Right renal pelvis (tissue), 4 donors: ENCODE results near the gene BABAM1. TPM values are rescaled to one million over a fixed set of nuclear protein-coding genes. Genes with fewer than 3 reads are reported as not detected.

Experiments used
- DNase-seq, 4 donors: peaks; one replicate each; pipeline ENCODE4 v3.0.0-alpha.2; 2013; ENCODE audit warnings: low read depth in 4 of 4, low spot score in 3 of 4, missing footprints in 1 of 4
- polyA plus RNA-seq, 4 donors: library from polyadenylated mRNA; unstranded; fragments of 120-200 nt; gene quantifications; one replicate each; pipeline ENCODE4 v1.2.1, GENCODE V29; 2013; ENCODE audit not compliant: insufficient read length in 4 of 4

BABAM1 gene
- polyA plus RNA-seq, 4 donors, result 93.4 to 109 (median 99.6) TPM

DNA sequence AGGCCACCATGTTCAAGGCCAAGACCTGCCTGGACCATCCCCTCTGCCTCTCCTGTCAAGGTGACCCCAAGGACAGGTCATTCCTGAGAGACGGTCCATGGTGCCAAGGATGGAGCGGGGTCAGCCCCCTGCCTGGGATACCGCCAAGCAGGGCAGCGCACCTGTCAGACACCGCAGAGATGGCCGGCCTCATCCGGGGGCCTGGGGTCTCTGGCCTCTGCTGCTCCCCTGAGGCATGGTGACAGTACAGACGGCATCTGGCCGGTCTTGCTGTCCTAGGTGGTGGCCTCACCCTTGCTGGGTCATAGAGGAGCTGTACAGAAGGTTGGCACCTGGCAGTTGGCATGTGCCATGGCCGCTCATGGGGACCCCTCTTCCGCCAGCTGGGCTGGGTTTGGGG is 53.2 kb downstream of the BABAM1 start:
- DNase-seq, result no peak

DNA sequence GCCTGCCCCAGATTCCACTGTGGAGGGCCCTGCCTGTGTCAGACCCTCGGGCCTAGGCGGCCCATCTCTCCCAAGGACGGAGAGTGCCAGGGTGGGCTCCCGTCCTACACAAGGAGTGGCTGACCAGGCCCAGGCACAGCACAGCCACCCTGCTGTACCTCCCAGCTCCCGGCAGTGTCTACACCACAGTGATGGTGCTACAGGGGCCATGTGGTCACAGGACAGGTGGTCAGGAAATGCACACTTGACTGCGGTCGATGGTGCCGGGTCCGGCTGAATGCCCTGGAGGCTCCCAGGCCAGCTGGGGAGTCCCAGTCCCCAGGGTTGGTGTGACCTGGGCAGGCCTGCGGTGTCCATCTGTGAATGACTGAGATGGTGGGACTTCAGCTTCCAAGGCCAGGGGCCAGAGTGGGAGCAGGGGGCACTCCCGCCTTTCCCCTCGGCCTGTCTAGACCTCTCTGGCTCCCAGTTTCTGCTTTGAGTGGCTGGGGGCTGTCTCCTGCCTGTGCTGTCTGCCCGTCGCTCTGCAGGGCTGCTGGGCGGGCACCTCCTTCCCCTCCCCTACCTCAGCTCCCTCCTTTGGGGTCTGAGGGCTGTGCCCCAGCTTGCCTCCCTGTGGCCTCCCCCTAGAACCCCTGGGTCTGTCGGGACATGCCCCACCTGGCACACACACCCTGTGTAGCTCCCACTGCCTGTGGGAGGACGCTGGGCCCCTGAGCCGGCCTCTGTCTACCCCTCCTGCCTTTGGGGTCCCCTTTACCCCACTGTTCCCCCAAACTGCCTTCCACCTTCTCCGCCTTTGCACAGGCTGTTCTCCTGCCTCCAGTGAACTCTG is 54.6 kb downstream of the BABAM1 start:
- no peak for DNase-seq

DNA sequence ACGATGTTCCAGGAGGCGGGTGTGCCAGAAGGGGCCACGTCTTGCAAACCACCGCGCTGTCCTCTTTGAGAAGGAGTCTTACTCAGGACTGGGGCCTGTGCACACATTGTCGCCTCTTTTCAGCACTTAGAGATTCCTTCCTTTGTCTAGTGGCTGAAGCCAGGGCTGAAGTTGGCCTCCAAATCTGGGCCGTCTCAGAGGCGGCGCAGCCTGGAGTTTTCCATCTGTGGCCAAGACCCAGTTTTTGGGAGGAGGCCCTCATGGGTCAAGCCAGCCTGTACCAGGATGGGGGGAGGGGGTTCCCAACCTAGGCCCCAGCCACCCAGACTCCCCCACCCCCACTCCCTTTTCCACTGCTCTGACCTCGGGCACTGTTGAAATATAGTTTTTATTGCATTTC is 55.6 kb downstream of the BABAM1 start:
- no peak for DNase-seq

DNA sequence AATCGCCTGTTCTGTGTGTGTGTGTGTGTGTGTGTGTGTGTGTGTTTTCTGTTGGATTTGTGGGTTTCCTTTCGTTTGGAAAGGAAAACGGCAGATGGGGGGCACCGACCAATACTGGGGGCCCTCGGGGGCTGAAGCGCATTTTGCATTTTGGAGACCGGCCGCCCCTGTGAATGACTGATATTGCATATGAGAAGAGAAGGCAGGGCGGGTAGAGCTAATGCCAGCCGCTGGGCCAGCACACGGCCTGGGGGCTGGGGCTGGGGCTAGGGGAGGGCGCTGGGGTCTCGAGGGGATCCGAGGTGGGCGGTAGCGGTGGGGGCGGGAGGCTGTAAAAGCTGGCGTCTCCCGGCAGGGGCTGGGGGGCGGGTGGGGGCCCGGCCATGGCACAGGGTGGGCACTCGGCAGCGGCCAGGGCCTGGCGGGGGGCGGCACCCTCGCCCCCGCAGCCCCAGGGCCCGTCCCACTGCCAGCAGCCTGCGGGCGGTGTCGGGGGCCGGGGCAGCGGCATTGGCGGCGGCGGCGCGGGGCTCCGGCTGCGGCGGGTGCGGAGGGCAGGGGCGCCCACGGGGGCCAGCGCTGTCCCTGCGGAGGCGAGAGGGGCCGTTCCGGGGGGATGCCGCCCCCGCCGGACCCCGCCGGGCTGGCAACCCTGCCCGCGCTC is 56.2 kb downstream of the BABAM1 start:
- no peak for DNase-seq

DNA sequence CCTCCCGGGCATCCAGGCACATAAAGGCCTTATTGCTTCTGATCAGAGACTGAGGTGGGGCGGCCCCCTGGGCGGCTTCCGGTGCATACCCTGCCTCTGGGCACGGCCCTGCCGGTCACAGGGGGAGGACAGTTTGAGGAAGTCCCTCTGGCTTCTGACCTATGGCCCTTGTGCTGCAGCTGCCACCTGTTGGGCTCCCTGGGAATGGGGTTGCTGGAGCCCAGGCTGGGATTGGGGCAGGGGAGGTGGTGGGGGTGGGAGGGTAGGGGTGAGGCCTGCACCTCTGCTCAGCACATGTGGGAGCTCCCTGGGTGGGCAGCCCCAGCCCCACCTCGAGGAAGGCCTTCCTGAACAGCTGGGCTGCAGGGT is 56.7 kb downstream of the BABAM1 start:
- no peak for DNase-seq

DNA sequence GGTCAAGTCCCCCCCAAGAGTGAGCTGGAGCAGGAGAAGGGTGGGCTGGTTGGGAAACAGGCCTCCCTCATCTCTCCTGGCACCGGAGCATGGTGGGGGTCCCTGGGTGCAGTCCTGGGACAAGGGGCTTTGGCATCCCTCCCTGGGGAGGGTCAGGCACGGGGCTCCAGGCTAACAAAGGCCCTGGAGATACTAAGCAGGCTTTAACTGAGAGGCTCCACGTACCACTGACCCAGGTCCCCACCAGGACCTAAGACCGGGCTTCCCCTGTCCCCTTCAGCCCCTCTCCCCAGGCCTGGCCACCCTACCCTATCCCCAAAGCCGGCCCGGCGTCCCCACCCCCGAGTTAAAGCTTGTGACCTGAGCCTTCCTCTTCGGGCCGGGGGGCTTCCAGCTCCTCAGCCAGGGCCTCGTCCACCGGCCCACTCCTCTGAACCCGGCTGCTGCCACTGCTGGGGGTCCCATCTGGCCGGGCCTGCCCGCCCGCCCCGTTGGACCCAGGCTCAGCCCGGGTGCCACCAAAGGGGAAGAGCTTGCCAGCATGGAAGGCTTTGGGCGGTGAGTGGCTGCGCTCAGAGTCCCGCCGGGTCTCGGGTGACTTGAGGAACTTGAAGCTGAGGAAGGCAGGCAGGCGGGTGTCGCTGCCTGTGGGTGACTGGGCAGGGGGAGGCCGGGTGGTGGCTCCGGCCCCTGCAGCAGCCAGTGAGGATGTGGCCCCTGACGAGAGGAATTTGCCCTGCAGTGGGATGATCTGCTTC is 57.3 kb downstream of the BABAM1 start:
- DNase-seq, result no peak

DNA sequence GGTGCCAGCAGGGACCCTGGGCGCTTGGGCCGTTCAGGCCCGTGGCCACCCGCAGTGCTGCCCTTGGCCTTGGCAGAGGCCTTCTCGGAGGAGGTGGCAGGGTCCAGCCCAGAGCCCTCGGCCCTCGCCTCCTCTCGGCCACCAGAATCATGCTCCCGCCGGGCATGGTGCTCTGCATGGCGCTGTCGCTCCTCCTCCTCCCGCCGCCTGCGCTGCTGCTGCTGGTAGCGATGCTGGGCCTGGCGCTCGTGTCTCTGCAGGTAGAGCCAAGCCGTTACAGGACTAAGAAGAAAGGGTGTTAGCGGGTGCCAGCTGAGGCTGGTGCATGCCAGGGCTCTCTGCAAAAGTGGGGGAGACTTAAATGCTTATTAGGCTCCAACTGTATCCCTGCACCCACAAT is 57.9 kb downstream of the BABAM1 start:
- DNase-seq, result no peak

DNA sequence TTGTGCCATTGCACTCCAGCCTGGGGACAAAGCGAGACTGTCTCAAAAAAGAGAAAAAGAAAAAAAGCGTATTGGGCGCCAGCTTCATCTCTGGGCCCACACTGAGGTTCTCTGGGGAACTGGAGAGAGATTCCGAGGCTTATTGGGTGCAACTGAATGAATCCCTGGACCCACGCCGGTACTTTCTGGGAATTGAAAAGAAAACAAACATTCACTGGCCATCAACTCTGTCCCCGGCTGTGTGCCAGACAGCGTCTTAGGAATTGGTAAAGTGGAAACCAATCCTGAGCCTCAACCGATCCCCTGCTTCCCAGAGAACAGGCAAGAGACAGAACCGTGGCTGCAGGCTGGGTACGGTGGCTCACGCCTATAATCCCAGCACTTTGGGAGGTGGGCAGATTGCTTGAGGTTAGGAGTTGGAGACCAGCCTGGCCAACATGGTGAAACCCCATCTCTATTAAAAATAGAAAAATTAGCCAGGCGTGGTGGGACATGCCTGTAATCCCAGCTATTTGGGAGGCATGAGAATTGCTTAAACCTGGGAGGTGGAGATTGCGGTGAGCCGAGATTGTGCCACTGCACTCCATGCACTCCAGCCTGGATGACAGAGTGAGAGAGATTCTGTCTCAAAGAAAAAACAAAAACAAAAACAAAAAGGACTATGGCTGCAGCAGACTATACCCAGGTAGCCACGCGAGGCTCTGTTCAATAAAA is 58.8 kb downstream of the BABAM1 start:
- no peak for DNase-seq

DNA sequence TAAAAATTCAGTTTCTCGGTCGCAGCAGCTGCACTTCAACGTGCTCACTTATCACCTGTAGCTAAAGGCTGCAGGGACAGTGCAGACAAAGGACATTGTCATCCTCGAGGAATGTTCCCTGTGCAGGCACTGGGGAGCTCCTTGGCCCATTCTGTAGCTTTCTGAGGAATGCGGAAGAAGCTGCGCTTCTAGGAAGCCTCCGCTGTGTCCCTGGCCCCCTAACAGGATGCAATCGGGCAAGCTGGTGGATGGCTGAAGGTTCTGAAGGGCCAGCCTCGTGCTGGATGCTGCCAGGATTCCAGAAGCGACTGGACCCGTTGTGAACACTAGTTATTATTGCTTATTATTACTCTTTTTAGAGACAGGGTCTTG is 59.3 kb downstream of the BABAM1 start:
- DNase-seq, result no peak

DNA sequence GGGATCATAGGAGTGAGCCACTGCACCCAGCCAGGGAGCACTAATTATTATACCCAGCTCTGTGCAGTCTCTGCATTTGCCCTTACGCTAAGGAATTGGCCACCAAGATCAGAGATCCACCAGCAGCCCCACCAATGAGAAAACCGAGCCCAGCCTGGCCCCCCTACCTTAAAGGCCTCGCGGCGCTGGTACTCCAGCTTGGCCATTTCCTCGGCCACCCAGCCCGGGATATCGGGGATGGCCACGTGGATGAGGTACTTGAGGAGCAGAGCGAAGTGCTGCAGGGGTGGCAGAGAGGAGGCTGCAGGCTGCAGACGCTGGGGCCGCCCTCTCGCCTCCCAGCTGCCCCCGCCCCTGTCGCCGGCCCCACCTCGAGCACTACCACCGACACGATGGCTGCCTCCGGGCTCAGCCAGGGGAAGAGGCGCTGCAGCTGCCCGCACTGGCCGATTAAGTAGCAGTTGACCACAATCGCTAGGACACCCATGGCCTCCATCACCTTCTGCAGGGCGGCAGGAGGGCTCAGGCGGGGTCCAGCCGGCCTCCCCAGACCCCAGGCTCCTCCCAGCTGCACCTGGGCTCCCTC is 59.9 kb downstream of the BABAM1 start:
- DNase-seq, result no peak

DNA sequence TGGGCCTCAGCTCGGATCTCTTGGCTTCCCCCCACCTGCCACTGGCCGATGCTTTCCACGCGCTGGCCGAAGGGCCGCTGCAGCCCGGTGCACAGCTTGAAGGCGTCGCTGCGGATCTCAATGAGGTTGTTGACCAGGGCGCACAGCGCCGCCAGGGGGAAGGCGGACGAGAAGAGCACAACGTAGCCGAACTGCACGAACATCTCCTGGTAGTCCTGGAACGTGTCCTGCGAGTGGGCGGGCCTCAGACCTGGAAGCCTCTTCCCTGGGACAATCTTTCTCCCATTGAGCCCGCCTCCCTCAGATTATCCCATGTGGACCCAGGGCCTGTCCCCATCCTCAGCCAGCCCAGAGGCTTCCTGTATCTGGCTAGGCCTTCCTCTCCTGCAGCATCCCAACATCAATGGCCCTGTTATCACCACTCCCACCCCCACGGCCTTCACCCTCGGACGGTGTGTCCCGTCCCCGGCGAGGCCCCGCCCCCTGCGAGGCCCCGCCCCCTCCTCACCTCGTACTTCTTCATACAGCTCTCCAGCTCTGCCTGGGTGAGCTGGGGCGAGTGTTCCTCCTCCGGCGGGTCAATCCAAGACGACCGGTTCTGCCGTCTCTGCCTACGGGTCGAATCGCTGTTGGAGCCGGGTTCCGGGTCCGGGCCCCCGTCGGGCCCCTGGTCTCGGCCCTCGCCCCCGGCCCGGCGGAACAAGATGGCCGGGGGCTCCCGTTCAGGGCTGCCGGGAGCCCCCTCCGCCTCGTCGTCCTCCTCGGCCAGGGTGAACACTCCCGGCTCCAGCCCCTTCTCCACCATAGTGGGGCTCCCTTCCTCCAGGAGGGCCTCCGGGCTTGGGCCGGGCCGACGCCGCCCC is 60.6 kb downstream of the BABAM1 start:
- DNase-seq, result peak in 1 of 4 donors; percentile 57

Other genes with a start within 250 kb of the BABAM1 start
- gene CPAMD8, start 240.6 kb upstream of the BABAM1 start, polyA plus RNA-seq, result 10 to 100 TPM; 35.9 to 50.0 (median 41.7) TPM
- 10 to 100 TPM; 11.9 to 14.1 (median 12.4) TPM for gene HAUS8, start 192.0 kb upstream of the BABAM1 start, polyA plus RNA-seq
- gene MYO9B, start 191.7 kb upstream of the BABAM1 start, polyA plus RNA-seq, result 10 to 100 TPM; 40.6 to 51.6 (median 48.8) TPM
- 10 to 100 TPM; 26.5 to 30.6 (median 29.7) TPM for gene USE1, start 52.1 kb upstream of the BABAM1 start, polyA plus RNA-seq
- gene OCEL1, start 41.2 kb upstream of the BABAM1 start, polyA plus RNA-seq, result 10 to 100 TPM; 19.5 to 27.8 (median 23.6) TPM
- gene NR2F6, start 21.5 kb upstream of the BABAM1 start, polyA plus RNA-seq, result 10 to 100 TPM; 38.8 to 59.8 (median 40.6) TPM
- 1 to 10 TPM; 5.6 to 7.3 (median 6.3) TPM for gene USHBP1, start 2.7 kb upstream of the BABAM1 start, polyA plus RNA-seq
- gene ANKLE1, start 14.5 kb downstream of the BABAM1 start, polyA plus RNA-seq, result under 1 TPM; 0.60 to 0.91 (median 0.83) TPM
- gene ABHD8, start 36.0 kb downstream of the BABAM1 start, polyA plus RNA-seq, result 10 to 100 TPM in 1 of 4 donors, 1 to 10 TPM in 3; 7.6 to 14.2 (median 8.3) TPM
- gene MRPL34, start 38.4 kb downstream of the BABAM1 start, polyA plus RNA-seq, result 10 to 100 TPM; 47.7 to 63.3 (median 51.3) TPM
- gene DDA1, start 42.1 kb downstream of the BABAM1 start, polyA plus RNA-seq, result 10 to 100 TPM; 35.1 to 43.4 (median 36.9) TPM
- 10 to 100 TPM in 3 of 4 donors, 1 to 10 TPM in 1; 9.2 to 14.1 (median 10.3) TPM for gene ANO8, start 67.4 kb downstream of the BABAM1 start, polyA plus RNA-seq
- gene GTPBP3, start 70.1 kb downstream of the BABAM1 start, polyA plus RNA-seq, result 10 to 100 TPM; 15.3 to 20.8 (median 18.7) TPM
- 100 to 1,000 TPM; 178 to 215 (median 198) TPM for gene PLVAP, start 109.9 kb downstream of the BABAM1 start, polyA plus RNA-seq
- 1 to 10 TPM in 3 of 4 donors, under 1 TPM in 1; 0.76 to 1.8 (median 1.5) TPM for gene CCDC194, start 126.8 kb downstream of the BABAM1 start, polyA plus RNA-seq
- 100 to 1,000 TPM in 3 of 4 donors, 10 to 100 TPM in 1; 81.8 to 143 (median 122) TPM for gene BST2, start 138.2 kb downstream of the BABAM1 start, polyA plus RNA-seq
- gene MVB12A, start 152.6 kb downstream of the BABAM1 start, polyA plus RNA-seq, result 10 to 100 TPM; 61.5 to 87.9 (median 62.8) TPM
- 1 to 10 TPM; 2.2 to 3.5 (median 2.8) TPM for gene TMEM221, start 181.2 kb downstream of the BABAM1 start, polyA plus RNA-seq
- under 1 TPM in 2 of 4 donors, not detected in 2; 0.12 to 0.29 TPM for gene NXNL1, start 193.5 kb downstream of the BABAM1 start, polyA plus RNA-seq
- 10 to 100 TPM; 12.0 to 17.0 (median 13.3) TPM for gene SLC27A1, start 203.1 kb downstream of the BABAM1 start, polyA plus RNA-seq
- gene PGLS, start 244.2 kb downstream of the BABAM1 start, polyA plus RNA-seq, result 10 to 100 TPM; 56.4 to 92.0 (median 60.8) TPM